Keratinocyte (primary cell): ENCODE results near the gene C1D.

Source experiments
- EZH2 ChIP-seq: IDR thresholded peaks from one replicate; pipeline ENCODE4 v1.6.1; 2012; ENCODE audit warnings: inconsistent platforms, mild to moderate bottlenecking, low read length, moderate library complexity
- TF ChIP-seq, protein P1 (sequence below), 3 experiments: IDR thresholded peaks in 1 of 3; conservative IDR thresholded peaks in 1 of 3; optimal IDR thresholded peaks in 1 of 3; 2 replicates in 2 of 3; 3 replicates in 1 of 3; pipeline versions ENCODE3 to v1.5.1; 2011; ENCODE audit warnings: low read length in 3 of 3, mild to moderate bottlenecking in 3 of 3, moderate library complexity in 2 of 3, control low read depth in 1 of 3, inconsistent platforms in 1 of 3; ENCODE audit not compliant: insufficient read depth in 2 of 3; ENCODE audit errors: extremely low read depth in 1 of 3

GRCh38 chr2:68083346-68083745, 20.5 kb upstream of the C1D start:
- TF ChIP-seq, protein P1, sequence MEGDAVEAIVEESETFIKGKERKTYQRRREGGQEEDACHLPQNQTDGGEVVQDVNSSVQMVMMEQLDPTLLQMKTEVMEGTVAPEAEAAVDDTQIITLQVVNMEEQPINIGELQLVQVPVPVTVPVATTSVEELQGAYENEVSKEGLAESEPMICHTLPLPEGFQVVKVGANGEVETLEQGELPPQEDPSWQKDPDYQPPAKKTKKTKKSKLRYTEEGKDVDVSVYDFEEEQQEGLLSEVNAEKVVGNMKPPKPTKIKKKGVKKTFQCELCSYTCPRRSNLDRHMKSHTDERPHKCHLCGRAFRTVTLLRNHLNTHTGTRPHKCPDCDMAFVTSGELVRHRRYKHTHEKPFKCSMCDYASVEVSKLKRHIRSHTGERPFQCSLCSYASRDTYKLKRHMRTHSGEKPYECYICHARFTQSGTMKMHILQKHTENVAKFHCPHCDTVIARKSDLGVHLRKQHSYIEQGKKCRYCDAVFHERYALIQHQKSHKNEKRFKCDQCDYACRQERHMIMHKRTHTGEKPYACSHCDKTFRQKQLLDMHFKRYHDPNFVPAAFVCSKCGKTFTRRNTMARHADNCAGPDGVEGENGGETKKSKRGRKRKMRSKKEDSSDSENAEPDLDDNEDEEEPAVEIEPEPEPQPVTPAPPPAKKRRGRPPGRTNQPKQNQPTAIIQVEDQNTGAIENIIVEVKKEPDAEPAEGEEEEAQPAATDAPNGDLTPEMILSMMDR (optimal IDR thresholded peaks at IDR 0.05 in 1 of 3, IDR thresholded peaks at IDR 0.05 in 1 of 3, conservative IDR thresholded peaks at IDR 0.05 in 1 of 3; ENCODE audit: extremely low read depth in 1 of 3, insufficient read depth in 2 of 3, low read length in 3 of 3) = no peak
- TF ChIP-seq EZH2 = no peak
